ENCODE data around the gene VENTX.
"Not testable (repeated sequence)": the region's sequence is repeated elsewhere in the genome, so short reads cannot be mapped to it uniquely, and the experiment has no call there.

Gene VENTX

DNA sequence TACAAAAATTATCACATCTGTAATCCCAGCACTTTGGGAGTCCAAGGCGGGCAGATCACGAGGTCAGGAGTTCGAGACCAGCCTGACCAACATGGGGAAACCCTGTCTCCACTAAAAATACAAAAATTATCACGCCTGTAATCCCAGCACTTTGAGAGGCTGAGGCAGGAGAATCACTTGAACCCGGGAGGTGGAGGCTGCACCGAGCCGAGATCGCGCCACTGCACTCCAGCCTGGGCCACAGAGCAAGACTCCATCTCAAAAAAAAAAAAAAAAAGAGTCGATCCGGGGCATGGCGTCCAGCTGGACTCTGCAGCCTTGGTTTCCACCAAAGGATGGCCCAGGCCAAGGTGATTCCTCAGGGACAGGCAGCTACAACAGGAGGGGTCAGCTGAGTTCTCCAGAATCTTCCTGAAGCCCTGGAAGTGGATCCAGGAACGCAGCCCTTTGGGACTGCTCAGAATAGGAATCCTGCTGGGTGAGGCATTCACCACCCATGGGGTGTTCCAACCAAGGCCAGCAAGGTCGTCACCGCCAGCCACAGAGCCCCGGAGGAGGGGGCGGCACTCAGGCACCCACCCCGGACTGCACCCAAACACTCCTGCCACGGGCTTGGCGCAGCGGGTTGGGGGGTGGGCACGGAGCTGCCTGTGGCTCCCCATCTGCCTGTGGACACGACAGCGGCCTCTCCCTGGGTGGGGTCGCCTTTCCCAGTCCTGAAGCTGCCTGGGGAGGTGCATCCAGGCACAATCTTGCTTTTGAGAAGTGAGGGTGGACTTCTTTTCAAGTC lies 19.7 kb upstream of the VENTX start:
- TF ChIP-seq, protein P1, sequence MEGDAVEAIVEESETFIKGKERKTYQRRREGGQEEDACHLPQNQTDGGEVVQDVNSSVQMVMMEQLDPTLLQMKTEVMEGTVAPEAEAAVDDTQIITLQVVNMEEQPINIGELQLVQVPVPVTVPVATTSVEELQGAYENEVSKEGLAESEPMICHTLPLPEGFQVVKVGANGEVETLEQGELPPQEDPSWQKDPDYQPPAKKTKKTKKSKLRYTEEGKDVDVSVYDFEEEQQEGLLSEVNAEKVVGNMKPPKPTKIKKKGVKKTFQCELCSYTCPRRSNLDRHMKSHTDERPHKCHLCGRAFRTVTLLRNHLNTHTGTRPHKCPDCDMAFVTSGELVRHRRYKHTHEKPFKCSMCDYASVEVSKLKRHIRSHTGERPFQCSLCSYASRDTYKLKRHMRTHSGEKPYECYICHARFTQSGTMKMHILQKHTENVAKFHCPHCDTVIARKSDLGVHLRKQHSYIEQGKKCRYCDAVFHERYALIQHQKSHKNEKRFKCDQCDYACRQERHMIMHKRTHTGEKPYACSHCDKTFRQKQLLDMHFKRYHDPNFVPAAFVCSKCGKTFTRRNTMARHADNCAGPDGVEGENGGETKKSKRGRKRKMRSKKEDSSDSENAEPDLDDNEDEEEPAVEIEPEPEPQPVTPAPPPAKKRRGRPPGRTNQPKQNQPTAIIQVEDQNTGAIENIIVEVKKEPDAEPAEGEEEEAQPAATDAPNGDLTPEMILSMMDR (conservative IDR thresholded peaks at IDR 0.05; ENCODE audit: low read length) = no peak
- DNase-seq (ENCODE audit: low read depth) = no peak
- no peak overlapping the region for H3K4me3 ChIP-seq (ENCODE audit: low read length)

DNA sequence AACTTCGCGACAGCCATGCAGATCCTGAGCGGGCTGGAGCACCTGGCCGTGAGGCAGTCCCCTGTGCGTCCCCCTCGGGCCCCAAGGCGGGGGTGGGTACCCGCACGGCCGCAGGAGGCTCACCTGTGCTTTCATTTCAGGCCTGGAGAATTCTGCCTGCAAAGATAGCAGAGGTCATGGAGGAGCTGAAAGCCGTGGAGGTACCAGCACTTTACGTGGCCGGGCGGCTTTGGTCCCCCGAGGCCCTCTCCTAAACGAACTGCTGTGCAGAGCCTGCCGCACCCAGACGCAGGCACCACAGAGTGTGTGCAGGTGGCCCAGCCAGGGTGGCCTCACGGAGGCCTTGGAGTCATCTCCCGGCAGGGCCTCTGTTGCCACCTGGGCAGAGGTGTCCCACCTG lies 18.8 kb upstream of the VENTX start:
- no peak for DNase-seq (ENCODE audit: low read depth)
- TF ChIP-seq, protein P1 (conservative IDR thresholded peaks at IDR 0.05; ENCODE audit: low read length) = no peak
- H3K4me3 ChIP-seq (ENCODE audit: low read length) = no peak overlapping the region

DNA sequence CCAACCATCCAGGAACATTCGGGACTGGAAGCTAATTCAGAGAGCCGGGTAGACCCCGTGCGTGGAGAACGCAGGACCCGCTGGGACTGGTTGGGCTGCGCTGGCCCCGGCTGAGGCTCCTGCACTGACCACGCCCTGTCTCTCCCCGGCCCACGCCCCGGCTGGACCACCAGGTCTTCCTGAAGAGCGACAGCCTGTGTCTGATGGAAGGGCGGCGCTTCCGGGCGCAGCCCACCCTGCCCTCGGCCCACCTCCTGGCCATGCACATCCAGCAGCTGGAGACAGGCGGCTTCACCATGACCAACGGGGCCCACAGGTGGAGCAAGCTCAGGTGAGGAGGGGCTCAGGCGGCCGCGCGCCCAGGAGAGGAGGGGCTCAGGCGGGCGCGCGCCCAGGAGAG lies 17.9 kb upstream of the VENTX start:
- DNase-seq (ENCODE audit: low read depth) = no peak
- H3K4me3 ChIP-seq (ENCODE audit: low read length) = no peak overlapping the region
- TF ChIP-seq, protein P1 (conservative IDR thresholded peaks at IDR 0.05; ENCODE audit: low read length) = no peak

DNA sequence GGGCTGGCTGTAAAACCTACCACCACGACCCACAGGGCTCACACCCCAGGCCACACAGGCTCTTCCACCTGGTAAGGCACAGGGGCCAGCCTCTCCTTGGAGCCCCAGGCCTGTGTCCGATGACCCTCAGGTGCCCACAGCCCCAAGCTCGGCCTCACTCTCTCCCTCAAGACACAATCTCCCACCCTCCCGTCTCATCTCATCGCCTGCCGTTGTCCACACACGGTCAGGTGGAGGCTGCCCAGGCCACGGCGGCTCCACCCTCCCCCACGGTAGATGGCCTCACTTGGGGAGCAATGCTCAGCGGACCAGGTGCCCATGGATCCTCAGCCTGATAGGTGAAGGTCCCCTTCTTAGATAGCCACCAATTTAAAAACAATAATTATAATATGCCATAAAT lies 16.3 kb upstream of the VENTX start:
- no peak for DNase-seq (ENCODE audit: low read depth)
- TF ChIP-seq, protein P1 (conservative IDR thresholded peaks at IDR 0.05; ENCODE audit: low read length) = no peak
- H3K4me3 ChIP-seq (ENCODE audit: low read length) = no peak overlapping the region

DNA sequence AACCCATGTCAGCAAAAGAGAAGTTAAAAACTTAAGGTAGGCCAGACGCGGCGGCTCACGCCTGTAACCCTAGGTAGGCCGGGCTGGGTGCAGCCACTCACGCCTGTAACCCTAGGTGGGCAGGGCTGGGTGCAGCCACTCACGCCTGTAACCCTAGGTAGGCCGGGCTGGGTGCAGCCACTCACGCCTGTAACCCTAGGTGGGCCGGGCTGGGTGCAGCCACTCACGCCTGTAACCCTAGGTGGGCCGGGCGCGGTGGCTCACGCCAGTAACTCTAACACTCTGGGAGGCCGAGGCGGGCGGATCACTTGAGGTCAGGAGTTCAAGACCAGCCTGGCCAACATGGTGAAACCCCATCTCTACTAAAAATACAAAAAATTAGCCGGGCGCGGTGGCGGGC lies 15.9 kb upstream of the VENTX start:
- not testable (repeated sequence) for DNase-seq (ENCODE audit: low read depth); H3K4me3 ChIP-seq (ENCODE audit: low read length)

DNA sequence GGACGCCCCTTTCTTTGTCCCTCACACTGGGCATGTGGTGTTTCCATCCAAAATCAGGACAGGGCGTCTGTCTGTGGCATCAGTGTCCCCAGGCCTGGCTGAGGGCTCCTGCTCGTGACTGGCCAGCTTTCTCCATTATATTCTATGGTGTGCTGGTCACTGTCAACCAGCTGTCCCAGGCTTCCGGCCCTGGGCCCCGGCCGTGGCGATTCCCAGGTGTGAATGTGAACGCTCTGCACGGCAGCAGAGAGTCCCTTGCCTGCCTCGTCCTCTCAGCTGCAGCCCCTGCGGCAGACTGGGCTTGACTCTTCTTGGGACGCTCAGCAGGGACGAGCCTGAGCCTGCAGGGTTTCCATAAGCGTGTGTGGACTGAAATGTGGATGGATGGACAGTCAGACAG lies 13.6 kb upstream of the VENTX start:
- H3K4me3 ChIP-seq (ENCODE audit: low read length) = no peak overlapping the region
- TF ChIP-seq, protein P1 (conservative IDR thresholded peaks at IDR 0.05; ENCODE audit: low read length) = no peak
- no peak for DNase-seq (ENCODE audit: low read depth)

DNA sequence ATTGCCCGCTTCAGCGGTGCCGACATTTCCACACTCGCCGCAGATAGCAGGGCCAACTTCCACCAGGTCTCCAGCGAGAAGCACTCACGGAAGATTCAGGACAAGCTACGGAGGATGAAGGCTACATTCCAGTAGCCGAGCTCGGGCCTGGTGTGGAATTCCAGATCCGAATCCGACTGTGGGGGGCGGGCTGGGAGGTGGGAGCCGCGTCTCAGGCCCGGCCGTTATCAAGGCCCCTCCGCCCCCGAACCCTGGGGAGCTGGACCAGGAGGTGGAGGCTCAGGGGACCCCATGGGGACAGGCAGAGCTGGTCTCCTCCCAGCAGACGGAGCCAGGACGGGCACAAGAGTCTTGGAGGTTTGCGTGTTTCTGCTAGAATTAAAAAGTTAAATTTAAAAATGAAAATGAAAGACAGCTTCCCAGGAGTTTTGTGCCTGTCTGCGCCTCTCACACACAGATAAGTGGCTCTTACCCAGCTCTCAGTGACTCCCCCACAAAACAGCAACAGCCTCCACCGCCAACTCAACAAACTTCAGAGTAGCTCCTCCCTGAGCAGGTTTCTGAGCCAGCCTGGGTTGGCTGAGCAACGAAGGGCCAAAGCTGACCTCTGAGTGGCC lies 12.8 kb upstream of the VENTX start:
- TF ChIP-seq, protein P1 (conservative IDR thresholded peaks at IDR 0.05; ENCODE audit: low read length) = no peak
- DNase-seq (ENCODE audit: low read depth) = no peak
- no peak overlapping the region for H3K4me3 ChIP-seq (ENCODE audit: low read length)

Measured in AG10803 (cell line).